Measurements from ENCODE around the gene SGO2.
"Not testable (repeated sequence)": the region's sequence is repeated elsewhere in the genome, so short reads cannot be mapped to it uniquely, and the experiment has no call there.

SGO2 gene

GRCh38 chr2:200523158-200523557, 2.8 kb upstream of the SGO2 start:
- DNase-seq = no peak

- no peak for DNase-seq
These were observed 2.4 kb upstream of the SGO2 start for GRCh38 chr2:200523604-200524003.

- DNase-seq = no peak
These were observed 941 bp upstream of the SGO2 start for GRCh38 chr2:200525066-200525465.

- DNase-seq = no peak
These were observed 491 bp upstream of the SGO2 start for GRCh38 chr2:200525551-200525881.

- DNase-seq = no peak
These were observed 2.2 kb downstream of the SGO2 start for GRCh38 chr2:200528228-200528627.

GRCh38 chr2:200533754-200534153, 7.7 kb downstream of the SGO2 start:
- DNase-seq = no peak

- DNase-seq = no peak
These were observed 8.6 kb downstream of the SGO2 start for GRCh38 chr2:200534572-200534971.

- DNase-seq = no peak
These were observed 12.1 kb downstream of the SGO2 start for GRCh38 chr2:200538139-200538538.

GRCh38 chr2:200540793-200541192, 14.8 kb downstream of the SGO2 start:
- no peak for DNase-seq

- DNase-seq = not testable (repeated sequence)
These were observed 40.6 kb downstream of the SGO2 start for GRCh38 chr2:200566596-200566995.

- DNase-seq = no peak
These were observed 41.9 kb downstream of the SGO2 start for GRCh38 chr2:200567932-200568331.

- no peak for DNase-seq
These were observed 50.0 kb downstream of the SGO2 start for GRCh38 chr2:200575957-200576356.

- no peak for DNase-seq
These were observed 51.0 kb downstream of the SGO2 start for GRCh38 chr2:200577027-200577426.

- no peak for DNase-seq
These were observed 52.8 kb downstream of the SGO2 start for GRCh38 chr2:200578778-200579177.

GRCh38 chr2:200584639-200585038, 58.6 kb downstream of the SGO2 start:
- DNase-seq = no peak

GRCh38 chr2:200585340-200585729, 59.3 kb downstream of the SGO2 start:
- DNase-seq = no peak

- peak; percentile 21 for DNase-seq
These were observed 60.0 kb downstream of the SGO2 start, which contains the start of gene AOX1 for GRCh38 chr2:200585730-200586643. Gene AOX1 (plus strand): TSS chr2:200586014. CDS start chr2:200586109, 95 bp downstream.

GRCh38 chr2:200586644-200586975, 60.6 kb downstream of the SGO2 start:
- DNase-seq = no peak

GRCh38 chr2:200587007-200587616, 61.1 kb downstream of the SGO2 start:
- DNase-seq = no peak

- no peak for DNase-seq
These were observed 62.2 kb downstream of the SGO2 start for GRCh38 chr2:200588076-200588678.

GRCh38 chr2:200590090-200590489, 64.1 kb downstream of the SGO2 start:
- DNase-seq = no peak

GRCh38 chr2:200591308-200591707, 65.3 kb downstream of the SGO2 start:
- no peak for DNase-seq

- DNase-seq = no peak
These were observed 66.5 kb downstream of the SGO2 start for GRCh38 chr2:200592406-200593075.

- DNase-seq = no peak
These were observed 67.9 kb downstream of the SGO2 start for GRCh38 chr2:200593905-200594304.
